COR-L47 (cell line): ENCODE measurements around the gene DHH.
"Not testable (repeated sequence)": the region's sequence is repeated elsewhere in the genome, so short reads cannot be mapped to it uniquely, and the experiment has no call there.

Experiments
- DNase-seq: peaks from one replicate; lab custom pipeline; 2025; lab: John Stamatoyannopoulos, UW

Gene DHH

GRCh38 chr12:49094160-49094974 is at the start of gene DHH:
Gene DHH (minus strand): TSS chr12:49094801. CDS start chr12:49094512, 289 bp downstream.
- DNase-seq: no peak

- no peak for DNase-seq
These were observed 49.8 kb upstream of the DHH start for GRCh38 chr12:49144384-49144783.

DNA sequence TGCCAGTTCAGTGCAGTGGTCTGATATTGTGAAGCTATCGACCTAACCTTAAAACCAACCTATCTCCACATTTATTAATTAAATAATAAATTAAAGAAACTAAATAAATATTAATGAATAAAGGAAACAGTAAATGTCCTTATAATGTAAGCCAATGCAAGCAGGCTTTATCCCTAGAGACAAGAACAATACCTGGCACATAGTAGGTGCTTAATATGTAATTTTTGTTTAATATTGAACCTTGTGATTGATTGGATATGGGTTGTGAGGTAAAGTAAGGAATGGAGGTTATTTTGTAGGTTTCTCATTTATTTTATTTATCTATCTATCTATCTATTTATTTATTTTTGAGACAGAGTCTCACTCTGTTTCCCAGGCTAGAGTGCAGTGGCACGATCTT is 44.4 kb upstream of the DHH start:
- no peak for DNase-seq

GRCh38 chr12:49138587-49138986 is 44.0 kb upstream of the DHH start:
- DNase-seq: no peak

DNA sequence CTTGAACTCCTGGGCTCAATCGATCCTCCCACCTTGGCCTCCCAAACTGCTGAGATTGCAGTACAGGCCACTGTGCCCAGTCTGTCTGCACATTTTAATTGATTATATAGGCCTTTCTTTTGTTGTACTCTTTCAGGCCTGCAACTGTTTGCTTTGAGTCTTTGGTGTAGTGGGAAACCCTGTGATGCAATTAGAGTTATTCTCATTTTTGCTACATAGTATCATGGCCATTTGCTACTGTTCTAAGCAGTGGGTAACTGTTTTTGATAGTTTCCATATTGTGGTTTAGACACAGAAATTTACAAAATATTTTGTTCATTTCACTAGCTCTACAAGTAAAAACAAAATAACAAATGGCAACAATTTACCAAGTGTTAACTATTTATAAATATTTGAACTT is 42.9 kb upstream of the DHH start:
- no peak for DNase-seq

DNA sequence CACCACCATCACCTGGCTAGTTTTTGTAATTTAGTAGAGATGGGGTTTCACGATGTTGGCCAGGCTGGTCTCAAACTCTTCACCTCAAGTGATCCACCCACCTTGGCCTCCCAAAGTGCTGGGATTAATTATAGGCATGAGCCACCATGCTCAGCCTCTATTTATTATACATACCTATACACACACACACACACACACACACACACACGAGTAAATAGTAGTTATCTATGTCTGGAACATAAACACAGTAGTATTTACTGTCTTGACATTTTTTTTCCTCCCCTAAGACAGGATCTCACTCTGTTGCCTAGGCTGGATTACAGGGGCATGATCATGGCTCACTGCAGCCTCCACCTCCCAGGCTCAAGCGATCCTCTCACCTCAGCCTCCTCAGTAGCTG is 42.4 kb upstream of the DHH start:
- not testable (repeated sequence) for DNase-seq

GRCh38 chr12:49133590-49133989 is 39.0 kb upstream of the DHH start:
- DNase-seq: no peak

DNA sequence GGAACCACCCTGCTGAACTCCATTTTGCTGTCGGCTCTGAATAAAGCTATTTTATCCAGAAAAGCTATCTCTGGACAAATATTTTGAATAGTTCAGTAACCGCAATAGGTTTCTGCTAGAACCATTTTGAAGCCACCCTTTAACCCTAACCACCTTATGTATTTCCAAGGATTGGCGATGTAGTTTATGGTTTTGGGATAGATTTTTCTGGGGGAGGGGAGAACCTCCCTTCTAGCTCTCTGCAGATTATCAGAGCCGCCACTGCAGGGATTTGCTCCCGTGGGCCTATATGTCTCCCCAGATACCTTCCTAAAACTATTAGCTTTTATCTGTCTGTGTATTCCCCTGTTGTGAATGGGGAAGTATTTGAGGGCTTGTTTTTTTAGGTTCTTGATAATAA is 38.4 kb upstream of the DHH start:
- no peak for DNase-seq

GRCh38 chr12:49131894-49132461 is 37.4 kb upstream of the DHH start:
- DNase-seq: peak; percentile 25

GRCh38 chr12:49131051-49131893 is 36.7 kb upstream of the DHH start, which contains the start of gene TUBA1B:
Gene TUBA1B (minus strand): TSS chr12:49131395. CDS start chr12:49131300, 95 bp downstream.
- DNase-seq: peak; percentile 92

DNA sequence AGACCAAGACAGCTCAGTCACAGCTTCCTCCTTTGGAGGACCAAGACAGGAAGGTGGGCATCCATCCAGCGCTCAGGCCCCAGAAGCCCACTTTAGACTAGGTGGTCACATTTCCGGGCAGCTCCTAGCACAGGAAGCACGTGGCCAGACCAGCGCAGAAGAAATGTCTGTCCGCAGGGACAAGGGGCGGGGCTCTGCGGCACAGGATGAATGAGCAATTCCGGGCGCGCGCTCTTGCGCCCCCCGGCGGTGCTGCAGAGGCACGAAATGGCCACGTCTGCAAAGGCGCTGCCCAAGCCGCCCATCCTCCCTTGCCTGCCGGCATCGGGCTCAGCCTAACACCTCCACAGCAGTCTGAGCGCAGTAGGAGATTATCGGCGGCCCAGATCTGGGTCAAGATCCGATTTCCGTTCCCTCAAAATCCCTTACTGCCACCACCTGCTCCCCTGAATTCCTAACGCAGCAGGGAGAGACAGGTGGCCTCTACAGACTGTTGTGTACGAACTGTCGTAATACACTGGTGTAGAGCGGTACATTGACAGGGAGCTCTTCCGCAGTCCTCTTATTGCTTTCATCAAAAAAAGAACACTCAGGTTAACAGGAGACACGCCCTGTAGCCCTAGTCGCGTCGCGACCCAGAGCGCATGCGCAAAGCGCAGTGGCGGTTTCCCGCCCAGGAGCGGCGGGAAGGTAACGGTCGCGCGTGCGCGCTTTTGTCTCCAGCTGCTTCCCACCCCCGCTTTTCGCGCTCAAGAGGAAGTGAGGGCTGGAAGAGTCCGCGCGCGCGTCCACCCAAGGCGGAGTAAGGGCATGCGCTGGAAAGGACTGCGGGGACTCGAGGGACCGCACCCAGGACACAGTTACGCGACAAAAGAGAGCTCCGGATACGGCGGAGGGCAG is 35.8 kb upstream of the DHH start:
- peak; percentile 93 for DNase-seq

DNA sequence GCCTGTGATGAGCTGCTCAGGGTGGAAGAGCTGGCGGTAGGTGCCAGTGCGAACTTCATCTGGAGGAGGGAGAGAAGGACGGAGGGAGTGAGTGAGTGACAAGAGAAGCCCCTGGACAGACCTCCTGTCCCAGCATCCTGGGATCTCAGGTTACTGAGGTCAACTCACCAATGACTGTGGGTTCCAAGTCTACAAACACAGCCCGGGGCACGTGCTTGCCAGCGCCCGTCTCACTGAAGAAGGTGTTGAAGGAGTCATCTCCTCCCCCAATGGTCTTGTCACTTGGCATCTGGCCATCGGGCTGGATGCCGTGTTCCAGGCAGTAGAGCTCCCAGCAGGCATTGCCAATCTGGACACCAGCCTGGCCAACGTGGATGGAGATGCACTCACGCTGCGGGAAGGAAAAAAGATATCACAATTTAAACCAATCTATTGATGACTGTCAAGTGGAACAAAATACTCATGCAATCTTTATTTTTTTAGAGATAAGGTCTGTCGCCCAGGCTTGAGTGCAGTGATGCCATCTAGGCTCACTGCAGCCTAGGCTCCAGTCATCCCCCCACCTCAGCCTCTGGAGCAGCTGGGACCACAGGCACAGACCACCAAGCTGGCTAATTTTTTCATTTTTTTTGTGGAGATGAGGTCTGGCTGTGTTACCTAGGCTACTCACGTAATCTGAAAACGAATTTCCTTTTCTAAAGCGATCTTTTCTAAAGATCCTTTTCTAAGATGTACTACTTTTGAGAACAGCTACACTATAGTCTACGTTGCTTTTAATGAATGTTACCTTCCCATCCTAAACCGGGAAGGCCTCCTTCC is 34.9 kb upstream of the DHH start:
- DNase-seq: no peak

DNA sequence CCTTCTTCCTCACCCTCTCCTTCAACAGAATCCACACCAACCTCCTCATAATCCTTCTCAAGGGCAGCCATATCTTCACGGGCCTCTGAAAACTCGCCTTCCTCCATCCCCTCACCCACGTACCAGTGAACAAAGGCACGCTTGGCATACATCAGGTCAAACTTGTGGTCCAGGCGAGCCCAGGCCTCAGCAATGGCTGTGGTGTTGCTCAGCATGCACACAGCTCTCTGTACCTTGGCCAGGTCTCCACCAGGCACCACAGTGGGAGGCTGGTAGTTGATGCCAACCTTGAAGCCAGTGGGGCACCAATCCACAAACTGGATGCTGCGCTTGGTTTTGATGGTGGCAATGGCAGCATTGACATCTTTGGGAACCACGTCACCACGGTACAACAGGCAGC is 33.4 kb upstream of the DHH start:
- not testable (repeated sequence) for DNase-seq

GRCh38 chr12:49126852-49127763 is 32.5 kb upstream of the DHH start:
- no peak for DNase-seq

DNA sequence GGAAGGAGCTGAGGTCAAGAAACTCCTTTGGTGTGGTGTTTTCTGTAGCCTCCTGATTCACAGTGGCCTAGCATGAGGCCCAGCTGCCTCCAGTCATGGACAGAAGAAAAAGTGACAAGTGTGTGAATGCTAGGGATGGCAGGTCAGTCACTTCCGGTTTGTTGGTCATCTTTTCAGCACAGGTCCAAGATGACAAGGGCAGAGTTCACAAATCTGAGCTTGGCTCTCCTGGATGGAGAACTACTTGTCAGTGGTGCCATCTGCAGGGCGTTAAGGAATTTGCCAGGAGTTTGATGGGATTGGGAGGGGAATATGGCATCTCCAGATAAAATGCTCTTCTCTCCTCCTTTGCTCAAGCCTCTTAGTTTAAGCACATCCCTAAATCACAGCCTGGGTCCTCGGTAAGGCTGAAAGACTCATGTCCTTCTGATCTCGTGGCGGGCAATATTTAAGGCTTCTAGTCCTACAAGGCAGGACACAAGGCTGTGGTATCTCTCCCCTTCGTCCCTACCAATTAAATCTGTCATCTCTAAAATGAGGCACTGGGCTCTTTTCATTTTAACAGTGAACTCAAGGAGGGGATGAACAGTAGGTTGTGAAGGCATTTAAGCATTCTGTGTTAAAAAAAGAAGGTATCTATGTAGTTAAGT is 26.6 kb upstream of the DHH start:
- peak; percentile 48 for DNase-seq

- no peak for DNase-seq
These were observed 16.6 kb upstream of the DHH start for GRCh38 chr12:49111206-49111605.

GRCh38 chr12:49110464-49111155 is 16.0 kb upstream of the DHH start, which contains the start of gene LMBR1L:
Gene LMBR1L (minus strand): TSS chr12:49110847. CDS start chr12:49110555, 292 bp downstream.
- DNase-seq: peak; percentile 98
